Fibroblast of lung (primary cell): ENCODE results near the gene GRM8.

Source experiments
- CTCF ChIP-seq, 2 donors: IDR thresholded peaks in 1 of 2; conservative IDR thresholded peaks in 1 of 2; 1 replicate in 1 of 2; 2 replicates in 1 of 2; pipeline ENCODE4 v1.5.1; 2011 to 2012; ENCODE audit warnings: low read length in 2 of 2, control low read depth in 1 of 2, inconsistent platforms in 1 of 2, low read depth in 1 of 2, mild to moderate bottlenecking in 1 of 2
- EZH2 ChIP-seq: IDR thresholded peaks from 2 replicates; pipeline ENCODE4 v1.5.1; 2012; ENCODE audit warnings: low read length, control low read depth, mild to moderate bottlenecking; ENCODE audit errors: missing control alignments

- no peak for TF ChIP-seq CTCF (conservative IDR thresholded peaks at IDR 0.05 in 1 of 2, IDR thresholded peaks at IDR 0.05 in 1 of 2; ENCODE audit: low read depth in 1 of 2, low read length in 2 of 2)
- no peak for TF ChIP-seq EZH2
Measured at GRCh38 chr7:127158659-127159058, 94.1 kb downstream of the GRM8 start.
